H9 (cell line): ENCODE measurements around the gene OR14K1. TPM values are rescaled to one million over a fixed set of nuclear protein-coding genes. Genes with fewer than 3 reads are reported as not detected.

Experiments used
- DNase-seq: peaks from one replicate; pipeline ENCODE4 v3.0.0-alpha.2; 2017
- H2AFZ ChIP-seq: one replicate; pipeline ENCODE4 v1.6.1; 2013; ENCODE audit warnings: mild to moderate bottlenecking, low read length, control low read depth, moderate library complexity
- H2AK5ac ChIP-seq: 2 replicates; pipeline ENCODE4 v1.6.1; 2013; ENCODE audit warnings: low read length, control low read depth, mixed read lengths; ENCODE audit not compliant: insufficient read length
- H2BK120ac ChIP-seq: one replicate; pipeline ENCODE4 v1.6.1; 2013; ENCODE audit warnings: low read depth, mild to moderate bottlenecking, low read length, control low read depth, inconsistent platforms; ENCODE audit not compliant: poor library complexity, severe bottlenecking
- H2BK12ac ChIP-seq: 2 replicates; pipeline ENCODE4 v1.6.1; 2013; ENCODE audit warnings: low read length, control low read depth, mixed read lengths, low read depth; ENCODE audit not compliant: insufficient read length
- H2BK15ac ChIP-seq: 2 replicates; pipeline ENCODE4 v1.6.1; 2013; ENCODE audit warnings: low read depth, low read length, control low read depth
- H2BK20ac ChIP-seq: one replicate; pipeline ENCODE4 v1.6.1; 2013; ENCODE audit warnings: low read depth, mild to moderate bottlenecking, low read length, control low read depth, inconsistent platforms; ENCODE audit not compliant: poor library complexity, severe bottlenecking
- H2BK5ac ChIP-seq: 2 replicates; pipeline ENCODE4 v1.6.1; 2013; ENCODE audit warnings: low read length, control low read depth, mixed read lengths; ENCODE audit not compliant: insufficient read length
- H3K14ac ChIP-seq: 2 replicates; pipeline ENCODE4 v1.6.1; 2013; ENCODE audit warnings: low read length, control low read depth; ENCODE audit not compliant: insufficient read depth
- H3K18ac ChIP-seq: 2 replicates; pipeline ENCODE4 v1.6.1; 2013; ENCODE audit warnings: low read depth, mild to moderate bottlenecking, mixed read lengths, low read length, control low read depth; ENCODE audit not compliant: insufficient read length
- H3K23ac ChIP-seq: 2 replicates; pipeline ENCODE4 v1.6.1; 2013; ENCODE audit warnings: low read length, control low read depth, mixed read lengths, low read depth; ENCODE audit not compliant: insufficient read length
- H3K23me2 ChIP-seq: 2 replicates; pipeline ENCODE4 v1.6.1; 2013; ENCODE audit warnings: low read depth, mild to moderate bottlenecking, mixed read lengths, low read length, control low read depth; ENCODE audit not compliant: insufficient read length, poor library complexity, severe bottlenecking
- H3K27ac ChIP-seq: 2 replicates; pipeline ENCODE4 v1.5.1; 2013; ENCODE audit warnings: low read length, control low read depth, mixed read lengths, low read depth; ENCODE audit not compliant: insufficient read length
- H3K27me3 ChIP-seq: 2 replicates; pipeline ENCODE4 v1.6.1; 2013; ENCODE audit warnings: low read length, control low read depth, inconsistent platforms; ENCODE audit not compliant: insufficient read depth
- H3K4ac ChIP-seq: 2 replicates; pipeline ENCODE4 v1.6.1; 2013; ENCODE audit warnings: low read depth, mild to moderate bottlenecking, control low read depth, inconsistent platforms, low read length, moderate library complexity
- H3K4me1 ChIP-seq: 2 replicates; pipeline ENCODE4 v1.6.1; 2013; ENCODE audit warnings: low read length, control low read depth, inconsistent platforms; ENCODE audit not compliant: insufficient read depth
- H3K4me2 ChIP-seq: 2 replicates; pipeline ENCODE4 v1.6.1; 2013; ENCODE audit warnings: low read length, control low read depth, mixed read lengths; ENCODE audit not compliant: insufficient read length, insufficient read depth
- H3K56ac ChIP-seq: 2 replicates; pipeline ENCODE4 v1.6.1; 2013; ENCODE audit warnings: low read depth, mild to moderate bottlenecking, mixed read lengths, low read length, control low read depth; ENCODE audit not compliant: insufficient read length
- H3K79me1 ChIP-seq: 2 replicates; pipeline ENCODE4 v1.6.1; 2013; ENCODE audit warnings: low read depth, mild to moderate bottlenecking, moderate library complexity, low read length, control low read depth, inconsistent platforms; ENCODE audit not compliant: insufficient read depth, poor library complexity, severe bottlenecking
- H3K79me2 ChIP-seq: 2 replicates; pipeline ENCODE4 v1.6.1; 2013; ENCODE audit warnings: low read length, control low read depth, inconsistent platforms; ENCODE audit not compliant: insufficient read depth
- H3K9ac ChIP-seq: 2 replicates; pipeline ENCODE4 v1.6.1; 2013; ENCODE audit warnings: low read length, control low read depth, mixed read lengths; ENCODE audit not compliant: insufficient read length; ENCODE audit errors: extremely low read depth
- H3K9me3 ChIP-seq: one replicate; pipeline ENCODE4 v1.6.1; 2013; ENCODE audit warnings: low read depth, low read length, inconsistent platforms; ENCODE audit not compliant: control insufficient read depth
- H3T11ph ChIP-seq: one replicate; pipeline ENCODE4 v1.6.1; 2013; ENCODE audit warnings: mild to moderate bottlenecking, low read length, control low read depth, inconsistent platforms
- H4K20me1 ChIP-seq: one replicate; pipeline ENCODE4 v1.6.1; 2013; ENCODE audit not compliant: control insufficient read depth, insufficient read length, insufficient read depth
- H4K5ac ChIP-seq: 2 replicates; pipeline ENCODE4 v1.6.1; 2013; ENCODE audit warnings: low read depth, mild to moderate bottlenecking, mixed read lengths, low read length, control low read depth; ENCODE audit not compliant: insufficient read length
- H4K8ac ChIP-seq: replicated peaks from 2 replicates; pipeline ENCODE4 v1.6.1; 2013; ENCODE audit warnings: low read length, control low read depth, mixed read lengths, low read depth; ENCODE audit not compliant: insufficient read length
- H4K91ac ChIP-seq: 2 replicates; pipeline ENCODE4 v1.6.1; 2013; ENCODE audit warnings: low read depth, mild to moderate bottlenecking, moderate library complexity, mixed read lengths, low read length, control low read depth; ENCODE audit not compliant: insufficient read length
- H3K27ac Mint-ChIP-seq, 3 experiments: 2 replicates in 2 of 3; 3 replicates in 1 of 3; pipeline ENCODE4 v1.8.0; 2020 to 2021; ENCODE audit warnings: mixed read lengths in 3 of 3, mild to moderate bottlenecking in 1 of 3, moderate library complexity in 1 of 3
- H3K27me3 Mint-ChIP-seq: 2 replicates; pipeline ENCODE4 v1.8.0; 2021; ENCODE audit warnings: low read depth, mild to moderate bottlenecking, moderate library complexity, mixed read lengths
- H3K36me3 Mint-ChIP-seq, 3 experiments: 2 replicates in 2 of 3; 3 replicates in 1 of 3; pipeline ENCODE4 v1.8.0; 2020 to 2021; ENCODE audit warnings: low read depth in 3 of 3, mixed read lengths in 3 of 3; ENCODE audit not compliant: insufficient read depth in 1 of 3
- H3K4me1 Mint-ChIP-seq, 2 experiments: 2 replicates each; pipeline ENCODE4 v1.8.0; 2020; ENCODE audit warnings: mixed read lengths in 2 of 2
- H3K4me3 Mint-ChIP-seq, 2 experiments: 2 replicates in 1 of 2; 3 replicates in 1 of 2; pipeline ENCODE4 v1.8.0; 2020 to 2021; ENCODE audit warnings: mild to moderate bottlenecking in 2 of 2, mixed read lengths in 2 of 2, moderate library complexity in 1 of 2
- H3K9me3 Mint-ChIP-seq, 2 experiments: 2 replicates in 1 of 2; 3 replicates in 1 of 2; pipeline ENCODE4 v1.8.0; 2020; ENCODE audit warnings: mild to moderate bottlenecking in 2 of 2, mixed read lengths in 2 of 2, moderate library complexity in 1 of 2
- CTCF ChIP-seq: fragments of 200-600 bp; sonication (generic); conservative IDR thresholded peaks from 3 replicates; pipeline ENCODE4 v1.8.0; 2021; ENCODE audit warnings: antibody characterized with exemption, mild to moderate bottlenecking
- WGBS: extraction: QIAGEN DNeasy Blood & Tissue Kit; methylation state at CpG from one replicate; pipeline ENCODE4 v1.1.7; 2013; ENCODE audit warnings: missing lambda C conversion rate, low lambda C conversion rate, mixed read lengths; ENCODE audit not compliant: insufficient read length; ENCODE audit errors: extremely low coverage; 5-methylcytosine and 5-hydroxymethylcytosine counted together
- total RNA-seq: library from RNA; stranded (reverse); gene quantifications from 2 replicates; pipeline ENCODE4 v1.2.1, GENCODE V29; 2021

The OR14K1 gene
- total RNA-seq, 1 experiment from 2014 or later: not detected

GRCh38 chr1:247721222-247721621, 17.2 kb upstream of the OR14K1 start:
- no peak overlapping the region for H3K4me3 Mint-ChIP-seq
- no peaks in the 10 kb centered on the region for H3K27me3 Mint-ChIP-seq

More at GRCh38 chr1:247721222-247721621, 17.2 kb upstream of the OR14K1 start:
- no peak overlapping the region for H3K14ac ChIP-seq
- H3K23ac ChIP-seq: no peak overlapping the region
- H3K79me2 ChIP-seq: no peaks in the 10 kb centered on the region
- Mint-ChIP-seq H3K36me3 (no peaks in the 10 kb centered on the region; a peak in 1 of 7 replicates), H3K9me3 (peaks cover 18 to 49% of the 10 kb centered on the region in 2 experiments; a peak in 4 of 5 replicates), H3K27ac (no peak overlapping the region), H3K4me1 (no peaks in the 10 kb centered on the region)
- no peak overlapping the region for H2BK5ac ChIP-seq
- H3K27me3 ChIP-seq: no peaks in the 10 kb centered on the region
- H4K8ac ChIP-seq: no peak overlapping the region
- no peak overlapping the region for H2BK20ac ChIP-seq
- no peak overlapping the region for H2BK120ac ChIP-seq
- no peak overlapping the region for H3K27ac ChIP-seq
- H4K5ac ChIP-seq: no peak overlapping the region
- WGBS: no CpG with 5 or more reads among the region's 4 CpGs
- H3T11ph ChIP-seq: no peak overlapping the region
- H3K9ac ChIP-seq: no peak overlapping the region
- no peaks in the 10 kb centered on the region for H3K23me2 ChIP-seq
- H4K20me1 ChIP-seq: no peaks in the 10 kb centered on the region
- H2AK5ac ChIP-seq: no peak overlapping the region
- H4K91ac ChIP-seq: no peak overlapping the region
- H2AFZ ChIP-seq: no peak overlapping the region
- DNase-seq: no peak
- H3K4me1 ChIP-seq: no peaks in the 10 kb centered on the region
- no peak overlapping the region for H2BK12ac ChIP-seq
- no peak overlapping the region for H3K56ac ChIP-seq
- no peak overlapping the region for H3K4me2 ChIP-seq
- H3K18ac ChIP-seq: no peak overlapping the region
- no peak overlapping the region for H3K4ac ChIP-seq
- H2BK15ac ChIP-seq: no peak overlapping the region
- TF ChIP-seq CTCF: no peak
- no peaks in the 10 kb centered on the region for H3K79me1 ChIP-seq
- H3K9me3 ChIP-seq: peaks cover 7% of the 10 kb centered on the region
